ENCODE data around the gene ATP1B3.
"Not testable (repeated sequence)": the region's sequence is repeated elsewhere in the genome, so short reads cannot be mapped to it uniquely, and the experiment has no call there.

The ATP1B3 gene

DNA sequence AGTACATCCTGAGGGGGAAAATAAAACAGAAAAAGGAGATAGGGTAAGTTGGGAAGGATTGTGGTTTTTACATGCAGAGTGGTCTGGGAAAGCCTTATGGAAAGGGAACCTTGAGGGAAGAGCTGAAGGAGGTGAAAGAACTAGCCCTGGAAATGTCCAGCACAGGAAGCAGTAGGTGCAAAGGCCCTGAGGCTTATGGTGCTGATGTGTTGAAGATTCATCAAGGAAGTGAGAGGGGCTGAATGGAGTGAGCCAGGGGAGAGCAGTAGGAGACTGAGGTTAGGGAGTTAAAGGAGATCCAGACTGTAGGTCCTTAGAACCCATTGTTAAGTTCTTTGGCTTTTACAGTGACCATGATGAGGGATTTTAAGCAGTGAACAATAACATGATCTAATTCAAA is 33.0 kb downstream of the ATP1B3 start:
- no peak for DNase-seq

DNA sequence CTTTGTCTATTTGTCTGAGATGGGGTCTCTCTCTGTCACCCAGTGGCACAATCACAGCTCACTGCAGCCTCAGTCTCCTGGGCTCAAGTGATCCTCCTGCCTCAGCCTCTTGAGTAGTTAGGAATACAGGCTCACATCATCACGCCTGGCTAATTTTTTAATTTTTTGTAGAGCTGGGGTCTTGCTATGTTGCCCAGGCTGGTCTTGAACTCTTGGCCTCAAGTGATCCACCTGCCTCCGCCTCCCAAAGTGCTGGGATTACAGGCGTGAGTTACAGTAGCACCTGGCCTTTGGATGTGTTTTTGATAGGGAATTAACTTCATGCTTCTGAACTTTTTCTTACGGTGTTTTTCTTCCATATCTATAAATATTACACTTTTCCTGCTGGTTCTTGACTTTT is 33.5 kb downstream of the ATP1B3 start:
- not testable (repeated sequence) for DNase-seq

DNA sequence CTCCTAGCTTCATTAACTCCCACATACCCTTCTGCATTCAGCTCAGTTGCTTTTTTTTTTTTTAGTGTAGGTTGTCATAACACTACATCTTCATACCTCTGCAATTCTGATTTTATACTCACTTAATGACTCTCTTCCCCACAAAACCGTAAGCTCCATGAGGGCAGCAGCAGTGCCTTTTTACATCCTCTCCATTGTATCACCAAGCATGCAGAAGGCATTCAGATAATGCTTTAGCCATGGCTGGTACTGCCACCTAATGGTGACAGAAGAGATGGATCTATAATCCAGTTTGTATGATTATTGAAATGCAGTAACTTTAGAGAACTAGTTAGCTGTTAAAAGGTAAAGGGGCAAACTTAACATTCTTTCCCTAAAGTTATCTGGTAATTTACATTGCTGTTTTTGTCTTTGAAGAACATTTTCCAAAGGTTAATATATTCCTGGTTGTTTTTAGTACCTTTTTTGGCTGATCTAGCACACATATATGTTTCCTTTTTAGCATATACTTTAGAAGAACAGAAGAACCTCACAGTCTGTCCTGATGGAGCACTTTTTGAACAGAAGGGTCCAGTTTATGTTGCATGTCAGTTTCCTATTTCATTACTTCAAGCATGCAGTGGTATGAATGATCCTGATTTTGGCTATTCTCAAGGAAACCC is 36.8 kb downstream of the ATP1B3 start:
- DNase-seq, result no peak

DNA sequence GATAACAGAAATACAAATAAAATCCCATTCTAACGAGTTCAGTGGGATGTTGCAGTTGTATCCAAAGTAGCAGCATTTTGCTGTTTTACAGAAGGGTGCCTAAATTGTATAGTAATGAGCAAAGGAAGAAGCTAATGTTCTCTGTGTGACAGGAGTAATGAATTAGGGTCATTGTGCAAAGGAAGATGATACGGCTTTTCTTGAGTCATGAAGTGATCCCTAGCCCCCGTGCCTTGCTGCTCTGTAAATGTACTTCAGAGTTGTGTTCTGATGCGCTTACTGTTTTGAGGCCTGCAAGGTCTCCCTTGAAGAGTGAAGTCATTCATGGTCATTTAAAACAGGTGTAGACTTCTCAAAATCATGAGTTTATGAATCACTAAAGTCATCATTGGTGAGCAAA is 37.9 kb downstream of the ATP1B3 start:
- DNase-seq, result no peak

DNA sequence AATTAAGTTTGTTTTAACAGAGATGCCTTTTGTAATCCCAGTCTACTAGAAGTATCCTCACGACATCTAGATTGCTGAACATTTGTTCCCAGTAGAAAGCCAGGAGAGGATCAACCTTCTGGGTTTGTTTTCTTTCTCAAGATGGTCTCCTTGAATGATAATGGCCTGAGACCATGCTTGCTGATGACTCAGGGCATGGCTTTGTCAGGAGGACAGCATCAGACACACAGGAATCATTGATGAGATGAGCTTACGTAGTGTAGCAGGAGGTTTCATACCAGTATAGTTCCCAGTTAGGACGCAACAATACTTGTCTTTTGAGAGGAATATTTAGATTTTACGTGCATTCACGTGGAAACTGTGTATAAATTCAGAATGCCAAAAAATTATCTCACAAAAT is 38.6 kb downstream of the ATP1B3 start:
- no peak for DNase-seq

DNA sequence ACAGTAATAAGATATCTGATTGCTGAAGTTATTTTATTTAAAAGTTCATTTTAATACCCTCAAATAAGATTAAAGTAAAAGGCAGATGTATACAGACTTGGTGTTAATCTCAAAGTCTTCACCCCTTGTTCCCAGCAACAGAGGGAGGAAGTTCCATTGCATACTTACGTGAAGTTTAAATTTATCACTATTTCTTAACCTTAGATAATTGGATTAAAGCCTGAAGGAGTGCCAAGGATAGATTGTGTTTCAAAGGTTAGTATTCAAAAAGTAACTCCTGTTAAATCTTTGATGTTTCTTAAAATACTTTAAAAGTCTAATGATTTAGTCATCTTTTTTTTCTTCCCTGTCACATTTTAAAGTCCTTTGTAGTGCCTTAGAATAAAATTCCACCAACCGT is 39.3 kb downstream of the ATP1B3 start:
- no peak for DNase-seq

DNA sequence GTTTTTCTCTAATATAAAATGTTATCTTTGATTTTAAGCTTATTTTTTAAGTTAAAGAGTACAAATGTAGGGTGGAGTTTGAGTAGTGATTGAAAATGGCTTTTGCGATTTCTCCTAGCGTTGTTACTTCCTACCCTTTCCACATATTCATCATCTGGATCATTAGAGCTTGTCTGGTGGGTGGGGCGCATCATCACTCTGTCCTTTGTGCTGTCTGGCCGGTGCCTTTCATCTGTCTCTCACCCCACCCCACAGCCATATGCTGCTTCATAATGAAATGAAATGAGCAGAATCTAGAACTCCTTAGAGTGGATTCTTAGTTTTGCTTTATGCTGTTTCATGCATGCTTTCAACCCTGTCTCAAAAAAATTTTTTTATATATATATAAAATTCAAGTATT is 44.3 kb downstream of the ATP1B3 start:
- DNase-seq, result no peak

DNA sequence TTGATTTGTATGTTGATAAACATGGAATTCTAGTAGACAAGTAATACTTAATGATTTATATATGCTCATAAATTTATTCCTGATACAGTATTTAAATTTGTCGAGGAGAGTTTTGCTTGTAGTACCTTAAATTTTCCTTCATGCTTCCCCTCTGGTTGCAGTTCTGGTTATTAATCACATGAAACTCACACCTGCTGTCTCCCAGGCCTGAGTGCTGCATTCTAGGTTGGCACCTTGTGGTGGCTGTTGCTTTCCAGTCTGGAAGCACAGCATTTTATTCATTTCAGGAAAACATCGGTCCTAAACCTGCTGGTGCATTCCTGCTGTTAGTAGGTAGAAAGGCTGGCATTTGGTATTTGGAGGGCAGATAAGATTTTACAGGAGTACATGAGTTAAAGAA is 44.9 kb downstream of the ATP1B3 start:
- no peak for DNase-seq

DNA sequence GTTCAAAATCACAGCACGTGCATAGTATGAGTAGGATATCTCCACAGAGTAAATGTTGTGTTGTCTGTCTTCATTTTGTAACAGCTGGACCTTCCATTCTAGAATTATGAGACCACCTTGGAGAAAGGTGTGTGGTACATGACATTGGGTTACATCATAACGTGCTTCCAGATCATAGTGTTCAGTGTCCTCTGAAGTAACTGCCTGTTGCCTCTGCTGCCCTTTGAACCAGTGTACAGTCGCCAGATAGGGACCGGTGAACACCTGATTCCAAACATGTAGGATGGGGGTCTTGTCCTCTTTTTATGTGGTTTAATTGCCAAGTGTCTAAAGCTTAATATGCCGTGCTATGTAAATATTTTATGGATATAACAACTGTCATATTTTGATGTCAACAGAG is 49.2 kb downstream of the ATP1B3 start:
- DNase-seq, result not testable (repeated sequence)

DNA sequence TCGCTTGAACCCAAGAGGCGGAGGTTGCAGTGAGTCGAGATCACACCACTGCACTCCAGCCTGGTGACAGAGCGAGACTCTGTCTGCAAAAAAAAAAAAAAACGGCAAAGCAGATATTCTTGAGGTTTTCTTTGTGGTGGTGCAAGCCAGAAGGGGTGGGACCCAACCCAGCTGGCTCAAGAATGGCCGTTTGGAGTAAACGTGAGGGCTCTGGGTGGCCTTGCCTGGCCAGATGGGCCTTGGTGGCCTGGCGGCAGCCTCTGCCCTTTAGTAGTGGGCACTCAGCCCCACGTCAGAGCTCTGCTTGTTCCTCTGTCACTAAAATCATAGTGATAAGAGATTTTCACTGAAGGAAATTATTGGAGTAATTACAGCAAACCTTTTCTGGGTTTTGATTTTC is 50.5 kb downstream of the ATP1B3 start:
- no peak for DNase-seq

DNA sequence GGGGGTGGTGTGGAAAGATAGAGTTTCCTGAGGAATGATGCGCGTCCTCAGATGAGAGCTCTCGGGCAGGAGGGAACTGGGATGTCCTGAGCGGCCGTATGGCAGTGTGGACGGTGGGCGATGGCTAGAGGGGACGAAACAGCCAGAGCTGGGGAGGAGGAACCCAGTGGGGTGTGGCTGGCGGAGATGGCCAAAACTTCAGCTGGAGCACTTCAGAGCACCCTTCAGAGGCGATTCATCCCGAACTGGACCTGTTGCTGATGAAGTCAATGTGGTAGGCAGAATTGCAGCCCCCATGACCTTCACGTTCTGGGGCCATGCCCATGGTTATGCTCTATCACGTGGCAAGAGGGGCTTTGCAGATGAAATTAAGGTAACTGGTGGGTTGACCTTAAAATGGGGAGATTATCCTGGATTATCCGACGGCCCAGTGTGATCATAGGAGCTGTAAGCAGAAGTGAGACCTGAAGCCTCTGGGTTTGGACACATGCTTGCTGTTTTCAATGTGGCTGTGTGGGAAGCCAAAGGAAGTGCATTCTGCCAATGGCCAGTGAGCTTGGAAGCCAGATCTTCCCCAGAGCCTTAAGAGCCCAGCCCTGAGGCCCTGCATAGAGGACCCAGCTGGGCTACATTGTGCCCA is 52.3 kb downstream of the ATP1B3 start:
- no peak for DNase-seq

DNA sequence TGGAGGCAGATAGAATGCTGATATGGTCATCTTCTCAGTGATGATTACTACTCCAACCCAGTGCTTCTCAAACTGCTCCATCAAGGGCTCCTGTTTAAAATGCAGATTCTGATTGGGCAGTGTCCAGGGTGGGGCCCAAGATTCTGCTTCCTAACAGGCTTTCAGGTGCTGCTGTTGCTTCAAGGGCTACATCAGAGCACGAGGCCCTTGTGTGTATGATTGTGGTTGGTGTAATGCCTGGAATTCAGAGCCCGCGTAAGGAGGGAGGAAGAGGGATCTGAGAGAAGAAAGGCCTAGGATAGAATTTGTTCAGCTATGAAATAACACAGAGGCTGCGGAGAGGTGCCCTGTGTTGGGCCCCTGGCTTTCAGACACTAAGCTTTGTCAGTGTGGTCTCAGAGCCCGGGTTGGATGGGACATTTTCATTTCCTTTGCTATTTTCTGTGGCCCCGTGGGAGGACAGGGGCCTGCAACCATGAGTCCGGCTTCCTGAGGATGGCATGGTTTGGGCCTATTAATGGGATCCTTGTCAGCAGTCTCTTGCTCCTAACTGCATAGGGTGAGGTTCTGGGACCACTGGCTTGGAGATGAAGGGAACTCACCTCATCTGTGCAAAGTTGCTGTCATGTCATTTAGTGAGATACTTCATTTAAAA is 53.0 kb downstream of the ATP1B3 start:
- no peak for DNase-seq

DNA sequence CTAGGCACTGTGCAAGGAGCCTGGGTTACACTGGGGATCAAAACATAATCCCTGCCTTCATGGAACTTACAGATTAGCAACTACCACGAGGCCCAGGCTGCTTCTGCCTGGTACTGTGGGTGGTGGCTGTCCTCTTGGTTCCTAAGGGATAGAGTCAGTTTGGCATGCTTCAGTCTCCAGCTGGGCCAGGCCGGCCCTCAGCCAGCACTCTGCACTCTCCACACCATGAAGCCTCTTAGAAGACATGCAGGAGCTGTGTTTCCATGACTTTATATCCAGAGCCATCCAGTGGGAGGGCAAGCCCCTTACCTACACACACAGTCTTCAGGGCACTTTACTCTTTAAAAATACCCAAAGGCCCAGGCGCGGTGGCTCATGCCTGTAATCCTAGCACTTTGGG is 54.4 kb downstream of the ATP1B3 start:
- DNase-seq, result no peak

DNA sequence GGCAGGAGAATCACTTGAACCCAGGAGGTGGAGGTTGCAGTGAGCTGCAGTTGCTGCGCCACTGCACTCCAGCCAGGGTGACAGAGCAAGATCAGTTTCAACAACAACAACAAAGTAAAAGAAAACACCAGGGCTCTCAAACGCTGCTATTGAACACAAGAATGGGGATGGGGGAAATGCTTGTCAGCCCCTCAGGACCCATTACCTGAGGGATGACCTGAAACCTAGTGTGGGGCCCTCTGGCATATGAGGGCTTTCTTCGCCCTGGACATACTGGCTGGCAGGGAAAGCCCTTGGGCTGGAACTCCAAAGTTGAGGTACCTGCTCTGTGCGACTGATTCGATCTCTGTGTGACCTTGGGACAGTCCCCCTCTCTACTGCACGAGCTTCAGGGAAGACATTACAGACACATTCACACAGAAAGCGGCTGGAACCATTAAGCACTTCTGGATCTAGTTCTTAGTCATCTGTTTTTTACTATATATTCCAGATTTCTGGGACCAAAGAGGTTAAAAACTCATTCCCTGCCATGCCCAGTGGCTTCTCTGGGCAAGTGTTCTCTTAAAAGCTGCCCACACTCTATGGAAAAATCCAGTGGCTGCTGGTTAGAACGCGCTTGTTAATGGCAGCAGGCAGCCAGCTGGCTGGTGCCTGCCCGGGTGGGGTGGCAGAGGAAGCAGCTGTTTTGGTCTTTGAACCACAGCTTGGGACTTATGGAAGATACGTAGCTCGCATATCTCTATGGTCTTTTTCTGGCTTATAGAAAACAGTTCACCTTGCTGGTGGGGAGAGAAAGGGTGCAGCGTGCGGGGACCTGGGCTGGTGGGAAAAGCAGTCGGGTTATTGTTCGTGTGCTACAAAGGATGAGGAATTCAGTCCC is 57.2 kb downstream of the ATP1B3 start:
- DNase-seq, result no peak

DNA sequence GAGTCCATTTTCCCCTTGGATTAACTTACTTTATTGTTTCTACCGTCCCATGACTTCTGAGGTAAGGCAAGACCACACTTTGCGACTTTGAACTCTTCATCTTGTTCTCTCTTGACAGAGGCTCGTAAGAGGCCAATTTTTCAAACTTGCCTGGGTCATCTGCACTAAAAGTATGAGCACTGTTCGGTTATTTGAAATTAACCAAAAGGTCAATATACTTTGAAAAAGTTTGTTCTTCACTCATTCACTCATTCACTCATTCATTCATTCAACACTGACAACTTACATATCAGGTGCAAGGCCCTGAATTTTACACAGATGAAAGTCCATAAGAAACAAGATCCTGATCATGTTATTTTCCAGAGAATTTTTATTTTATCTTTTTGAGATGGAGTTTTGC is 57.9 kb downstream of the ATP1B3 start:
- DNase-seq, result no peak

DNA sequence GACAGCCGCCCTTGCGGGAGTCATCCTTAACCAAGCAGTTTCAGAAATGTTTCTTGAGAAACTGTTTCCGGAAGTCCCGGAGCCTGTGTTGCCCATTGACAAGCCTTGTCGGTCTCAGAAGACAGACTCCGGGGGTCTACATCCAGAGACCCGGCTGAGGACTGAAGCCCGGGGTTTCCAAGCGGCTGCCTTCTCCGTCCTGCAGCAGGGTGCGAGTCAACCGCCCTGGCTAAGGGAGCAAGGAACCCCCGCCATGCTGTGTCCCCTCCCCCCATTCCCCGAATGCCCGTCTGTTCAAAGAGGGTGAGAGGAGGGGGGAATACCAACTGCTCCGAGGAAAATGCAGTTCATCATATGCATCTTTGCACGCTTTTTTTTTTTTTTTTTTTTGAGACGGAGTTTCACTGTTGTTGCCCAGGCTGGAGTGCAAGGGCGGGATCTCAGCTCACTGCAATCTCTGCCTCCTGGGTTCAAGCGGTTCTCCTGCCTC is 61.6 kb downstream of the ATP1B3 start:
- DNase-seq, result no peak

DNA sequence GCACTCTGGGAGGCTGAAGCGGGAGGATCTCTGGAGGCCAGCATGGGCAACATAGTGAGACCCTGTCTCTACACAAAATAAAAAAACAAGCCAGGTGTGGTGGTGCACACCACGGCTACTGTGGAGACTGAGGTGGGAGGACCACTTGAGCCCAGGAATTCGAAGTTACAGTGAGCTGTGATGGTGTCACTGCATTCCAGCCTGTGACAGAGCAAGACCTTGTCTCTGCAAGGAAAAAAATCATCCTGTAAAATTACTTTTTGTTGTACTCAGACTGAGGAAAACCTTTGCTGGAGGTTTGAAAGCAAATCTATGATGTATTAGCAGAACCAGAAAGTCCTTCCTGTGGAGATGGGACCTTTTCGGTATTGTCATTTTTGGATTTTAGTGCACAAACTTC is 63.3 kb downstream of the ATP1B3 start:
- DNase-seq, result no peak

DNA sequence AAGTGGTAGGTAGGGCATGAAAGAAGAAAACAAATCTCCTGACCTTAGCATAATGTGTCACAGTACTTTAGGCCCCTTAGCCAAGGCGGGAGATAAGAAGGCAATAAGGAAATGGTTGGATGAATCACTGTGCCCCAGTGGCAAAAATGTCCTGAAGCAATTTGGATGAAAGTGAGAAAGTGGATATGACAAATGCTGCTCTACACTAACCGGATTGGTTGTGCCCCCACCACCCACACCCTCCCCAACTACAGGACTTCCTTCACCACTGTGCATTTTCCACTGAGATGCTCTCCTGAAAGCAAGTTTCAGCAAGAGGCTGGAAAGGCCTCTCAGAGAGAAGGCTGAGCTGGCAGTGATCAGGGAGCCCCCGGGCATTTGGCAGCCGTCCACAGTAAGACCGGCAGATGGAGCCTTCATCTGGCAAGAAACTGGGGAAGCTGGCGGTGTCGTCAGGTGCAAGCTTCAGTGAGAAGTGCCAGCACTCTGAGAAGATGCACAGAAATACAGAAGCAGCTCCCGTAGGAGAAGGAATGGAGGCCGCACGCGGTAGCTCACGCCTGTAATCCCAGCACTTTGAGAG is 63.8 kb downstream of the ATP1B3 start:
- DNase-seq, result peak; percentile 93

DNA sequence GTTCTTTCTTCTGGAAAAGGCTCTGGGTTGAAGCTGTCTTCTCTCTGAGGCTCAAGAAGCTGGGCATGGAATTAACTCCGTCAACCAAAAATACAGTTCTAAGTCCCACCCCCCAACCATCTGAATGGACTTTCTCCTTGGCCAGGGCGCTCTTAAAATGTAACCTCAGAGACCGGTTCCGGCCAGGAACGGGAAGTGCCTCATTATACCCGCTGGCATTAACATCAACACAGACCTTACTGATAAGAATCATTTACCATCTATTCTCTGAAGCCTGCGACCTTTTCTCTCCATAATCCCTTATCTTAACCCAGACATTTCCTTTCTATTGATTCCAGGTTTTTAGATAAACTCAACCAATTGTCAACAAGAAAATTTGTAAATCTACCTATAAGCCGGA is 64.7 kb downstream of the ATP1B3 start:
- no peak for DNase-seq

DNA sequence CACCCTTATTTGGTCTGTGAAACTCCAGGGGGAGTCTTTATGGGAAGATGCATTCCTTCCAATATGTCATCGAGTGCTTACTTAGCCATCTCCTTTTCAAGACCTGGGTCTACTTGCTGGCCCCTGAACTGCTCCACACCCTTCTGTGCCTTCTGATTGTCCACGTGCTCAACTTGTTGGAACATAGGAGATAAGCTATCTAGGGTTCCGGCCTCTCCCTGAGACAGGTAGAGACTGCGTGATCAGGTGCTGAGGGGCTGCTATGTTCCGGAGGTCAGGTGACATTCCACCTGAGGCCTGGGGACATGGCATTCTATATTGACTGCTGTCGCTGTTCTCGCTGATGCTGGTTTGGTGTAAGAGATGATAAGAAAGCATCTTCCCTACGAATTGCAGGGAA is 65.6 kb downstream of the ATP1B3 start:
- DNase-seq, result no peak

DNA sequence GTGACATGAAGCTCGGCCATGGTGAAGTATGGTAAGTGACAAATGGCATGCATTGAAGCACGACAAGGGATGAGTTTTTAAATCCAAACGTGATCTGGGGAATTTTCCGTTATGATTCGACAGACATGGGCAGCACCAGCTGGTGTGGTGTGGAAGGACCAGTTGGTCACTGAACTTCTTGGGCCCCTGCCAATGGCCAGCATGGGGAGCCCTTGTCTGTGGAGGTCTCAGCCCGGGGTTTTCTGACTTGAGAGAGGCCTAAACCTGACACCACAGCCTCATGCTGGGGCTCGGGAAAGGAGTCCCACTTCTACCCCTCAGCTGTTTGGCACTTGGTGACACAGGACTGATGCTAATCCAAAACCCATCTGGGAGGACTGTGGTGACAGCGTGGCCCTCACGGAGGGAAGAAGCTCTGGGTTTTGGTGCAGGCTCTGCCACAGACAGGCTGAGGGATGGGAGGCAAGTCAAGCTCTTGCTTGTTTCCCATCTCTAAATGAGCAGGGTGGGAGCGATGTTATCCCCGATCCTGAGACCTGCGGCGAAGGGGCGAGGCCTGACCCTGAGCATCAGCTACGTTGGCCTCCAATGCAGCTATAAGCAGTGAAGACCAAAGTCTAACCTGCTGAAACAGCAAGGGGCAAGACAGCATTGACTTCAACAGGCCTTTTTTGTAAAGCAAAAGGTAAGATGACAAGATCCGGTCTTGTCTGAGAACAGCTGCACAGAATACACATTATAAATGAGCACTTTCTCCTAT is 69.5 kb downstream of the ATP1B3 start:
- DNase-seq, result no peak

DNA sequence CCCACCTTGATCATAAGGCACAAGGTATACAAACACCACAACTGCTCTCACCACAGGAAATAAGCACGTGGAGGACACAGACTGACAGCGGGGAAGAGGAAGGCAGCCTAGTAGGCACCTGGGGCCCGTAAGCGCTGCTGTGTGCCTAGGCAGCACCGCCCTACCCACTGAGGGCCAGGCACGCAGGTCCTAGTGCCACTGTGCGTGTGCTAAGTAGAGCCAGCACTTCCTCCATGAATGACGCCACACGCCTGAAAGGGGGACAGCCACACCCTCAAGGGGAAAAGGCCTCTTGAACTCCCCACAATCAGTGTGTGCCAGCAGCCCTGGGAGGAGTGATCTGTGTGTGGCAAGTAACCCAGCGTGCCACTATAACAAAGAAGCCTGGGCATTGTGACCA is 73.0 kb downstream of the ATP1B3 start:
- DNase-seq, result no peak

Measured in NCI-H226 (cell line).